A549 (cell line): ENCODE data around the gene CACNA2D4. TPM values are rescaled to one million over a fixed set of nuclear protein-coding genes. Genes with fewer than 3 reads are reported as not detected.

ENCODE experiments used
- ATAC-seq, 2 experiments: fragments of 200-7000 bp in 1 of 2; fragments of >200 bp in 1 of 2; cut with Nextera tagmentation in 1 of 2; cut with Tn5 transposase in 1 of 2; 3 replicates each; pipeline versions ENCODE4 v1.8.0 to v1.9.1; 2018 to 2020; ENCODE audit warnings: mild to moderate bottlenecking in 1 of 2, moderate library complexity in 1 of 2
- CTCF ChIA-PET: fragments of 300-600 bp; sonication (Branson Sonifier 250); formaldehyde crosslinking; extraction: SDS; loops from one replicate; lab custom pipeline; 2021; ENCODE audit warnings: antibody characterized with exemption, inconsistent platforms; lab: Yijun Ruan, JAX
- POLR2A ChIA-PET: fragments of 350-600 bp; formaldehyde crosslinking; extraction: SDS; loops from one replicate; lab custom pipeline; 2021; ENCODE audit warnings: antibody characterized with exemption, inconsistent platforms; lab: Yijun Ruan, JAX
- DNase-seq, 2 experiments: peaks; one replicate each; pipeline versions ENCODE4 v3.0.0 to v3.0.0-alpha.2; 2011 to 2016; ENCODE audit warnings: low read depth in 1 of 2, low spot score in 1 of 2
- FAIRE-seq: peaks from 2 replicates; lab custom pipeline; 2011; peaks lifted over from hg19 to GRCh38; lab: Jason Lieb, UNC
- H3K27ac ChIP-seq, 2 experiments: fragments of >200 bp; sonication (Bioruptor Twin); formaldehyde crosslinking; 3 replicates each; pipeline ENCODE4 v1.5.1; 2016 to 2017
- H3K4me1 ChIP-seq: fragments of >200 bp; sonication (Bioruptor Twin); formaldehyde crosslinking; 3 replicates; pipeline ENCODE4 v1.6.1; 2016
- H3K4me2 ChIP-seq: fragments of >200 bp; sonication (Bioruptor Twin); formaldehyde crosslinking; 3 replicates; pipeline ENCODE4 v1.6.1; 2016
- H3K4me3 ChIP-seq: fragments of >200 bp; sonication (Bioruptor Twin); formaldehyde crosslinking; 3 replicates; pipeline ENCODE4 v1.5.1; 2016
- H3K9me3 ChIP-seq: fragments of >200 bp; sonication (Bioruptor Twin); formaldehyde crosslinking; 3 replicates; pipeline ENCODE4 v1.6.1; 2016
- CBX8 ChIP-seq: fragments of 200-600 bp; sonication (generic); IDR thresholded peaks from 2 replicates; pipeline ENCODE4 v1.6.1; 2016
- CEBPB ChIP-seq, 2 experiments: fragments of >200 bp in 1 of 2; sonication (Bioruptor Twin) in 1 of 2; formaldehyde crosslinking in 1 of 2; IDR thresholded peaks; 2 replicates each; pipeline ENCODE4 v1.6.1; 2012 to 2016
- CHD2 ChIP-seq: fragments of 150-350 bp; IDR thresholded peaks from 2 replicates; pipeline ENCODE4 v1.6.1; 2014; ENCODE audit warnings: low read length; ENCODE audit not compliant: partially characterized antibody
- ESRRA ChIP-seq: fragments of 150-350 bp; IDR thresholded peaks from 2 replicates; pipeline ENCODE4 v1.6.1; 2014; ENCODE audit warnings: mild to moderate bottlenecking, low read length, borderline replicate concordance
- HEYL ChIP-seq: fragments of 250-450 bp; sonication (Bioruptor Pico); IDR thresholded peaks from 2 replicates; pipeline ENCODE4 v1.8.0; 2021; ENCODE audit warnings: mild to moderate bottlenecking, moderate library complexity
- HOXB5 ChIP-seq: fragments of 250-450 bp; sonication (Bioruptor Pico); IDR thresholded peaks from 2 replicates; pipeline ENCODE4 v1.5.0; 2020; ENCODE audit warnings: mild to moderate bottlenecking, moderate library complexity
- JUN ChIP-seq, 2 experiments: fragments of >200 bp; sonication (Bioruptor Twin); formaldehyde crosslinking; IDR thresholded peaks; 2 replicates in 1 of 2; 3 replicates in 1 of 2; pipeline ENCODE4 v1.6.1; 2016 to 2017
- KDM1A ChIP-seq: fragments of 200-600 bp; sonication (generic); IDR thresholded peaks from 2 replicates; pipeline ENCODE4 v1.6.1; 2016; ENCODE audit warnings: low read depth, mild to moderate bottlenecking
- MAZ ChIP-seq: fragments of 150-350 bp; IDR thresholded peaks from 2 replicates; pipeline ENCODE4 v1.6.1; 2014; ENCODE audit warnings: antibody characterized with exemption, low read depth, low read length, borderline replicate concordance
- MYC ChIP-seq: IDR thresholded peaks from 2 replicates; pipeline ENCODE4 v1.6.1; 2012; ENCODE audit warnings: mild to moderate bottlenecking, inconsistent platforms, low read length, improper control_type of control experiment, borderline replicate concordance
- NR3C1 ChIP-seq: fragments of >200 bp; sonication (Bioruptor Twin); formaldehyde crosslinking; IDR thresholded peaks from 3 replicates; pipeline ENCODE4 v1.6.1; 2017
- PHF8 ChIP-seq: fragments of 200-600 bp; sonication (generic); IDR thresholded peaks from 2 replicates; pipeline ENCODE4 v1.6.1; 2016; ENCODE audit warnings: low read depth, mild to moderate bottlenecking, antibody characterized with exemption, moderate library complexity, borderline replicate concordance
- RCOR1 ChIP-seq: fragments of 150-350 bp; IDR thresholded peaks from 2 replicates; pipeline ENCODE4 v1.6.1; 2014; ENCODE audit warnings: antibody characterized with exemption, low read length, low read depth
- RFX5 ChIP-seq: fragments of 450-650 bp; IDR thresholded peaks from 2 replicates; pipeline ENCODE4 v1.7.1; 2014; ENCODE audit warnings: antibody characterized with exemption, mild to moderate bottlenecking, moderate library complexity
- RNF2 ChIP-seq: fragments of 200-600 bp; sonication (generic); IDR thresholded peaks from 2 replicates; pipeline ENCODE4 v1.6.1; 2016; ENCODE audit warnings: low read depth, mild to moderate bottlenecking, antibody characterized with exemption, moderate library complexity, borderline replicate concordance
- SMC3 ChIP-seq: fragments of >200 bp; sonication (Bioruptor Twin); formaldehyde crosslinking; IDR thresholded peaks from 3 replicates; pipeline ENCODE4 v1.6.1; 2018; ENCODE audit warnings: inconsistent platforms
- TFCP2L1 ChIP-seq: fragments of 250-450 bp; sonication (Bioruptor Pico); IDR thresholded peaks from 2 replicates; pipeline ENCODE4 v1.5.0; 2021; ENCODE audit warnings: mild to moderate bottlenecking
- WGBS: methylation state at CpG from one replicate; pipeline ENCODE4 v1.1.6; 2017; ENCODE audit errors: missing lambda C conversion rate; 5-methylcytosine and 5-hydroxymethylcytosine counted together
- polyA plus RNA-seq, 4 experiments: library from polyadenylated mRNA; depleted of rRNA in 3 of 4; stranded (reverse); fragments of >200 nt; fragmentation: RNase III in 1 of 4; extraction: RNeasy Plus Mini Kit Qiagen cat#74134 plus additional on column Dnase treatment in 1 of 4; gene quantifications; 2 replicates in 3 of 4; 3 replicates in 1 of 4; pipeline ENCODE4 v1.2.3, GENCODE V29; 2011 to 2017
- TF ChIP-seq, protein P1 (sequence below): IDR thresholded peaks from 2 replicates; pipeline ENCODE4 v1.6.1; 2012
- TF ChIP-seq, protein P2 (sequence below): fragments of >200 bp; sonication (Bioruptor Twin); formaldehyde crosslinking; IDR thresholded peaks from 3 replicates; pipeline ENCODE4 v1.6.1; 2016
- TF ChIP-seq, protein P3 (sequence below): IDR thresholded peaks from 2 replicates; pipeline ENCODE4 v1.6.1; 2012; ENCODE audit warnings: low read depth, borderline replicate concordance
- TF ChIP-seq, protein P4 (sequence below): fragments of 150-350 bp; IDR thresholded peaks from 2 replicates; pipeline ENCODE4 v1.6.1; 2014; ENCODE audit warnings: low read depth, mild to moderate bottlenecking, low read length

CACNA2D4 gene
- polyA plus RNA-seq, 2 of the 4 experiments (the other 2 are of a cell fraction): not detected

DNA sequence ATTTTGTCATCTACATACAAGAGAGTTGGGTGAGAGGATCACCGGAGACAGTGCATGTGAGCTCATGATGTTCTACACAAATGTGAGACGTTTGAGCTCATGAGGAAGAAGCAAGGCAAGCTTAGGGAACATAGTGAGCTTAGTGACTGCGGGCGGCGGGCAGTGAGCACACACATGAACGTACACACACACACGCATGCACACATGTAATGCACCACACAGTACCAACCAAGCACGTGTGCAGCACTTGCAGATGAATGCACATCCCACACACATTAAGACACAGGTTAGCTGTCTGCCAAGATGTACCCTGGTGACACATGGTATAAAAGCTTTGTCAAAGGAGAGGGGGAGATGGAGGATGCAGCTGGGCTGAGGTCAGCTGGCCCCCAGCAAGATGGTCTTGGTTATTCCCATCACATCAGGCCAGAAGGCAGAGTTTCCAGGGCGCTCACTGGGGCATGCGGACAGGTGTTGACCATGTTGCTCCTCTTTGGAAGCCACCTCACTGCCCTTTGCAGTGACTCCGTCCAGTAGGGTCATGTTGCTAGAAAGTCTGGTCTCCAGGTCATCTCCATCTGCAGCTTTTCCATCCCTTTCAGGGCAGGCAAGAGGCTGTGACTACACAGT is 8.7 kb upstream of the CACNA2D4 start:
- Histone ChIP-seq H3K4me1 (no peaks in the 10 kb centered on the region), H3K9me3 (no peaks in the 10 kb centered on the region)
- CTCF ChIA-PET: interaction anchor here (2.0 to 7.3 kb wide), 2 partner anchors 11 to 12 kb away, joined by 6 to 54 read pairs; no protein-coding TSS in a partner anchor
- ATAC-seq: no peak
- no peak for TF ChIP-seq CHD2
- TF ChIP-seq, protein P1, sequence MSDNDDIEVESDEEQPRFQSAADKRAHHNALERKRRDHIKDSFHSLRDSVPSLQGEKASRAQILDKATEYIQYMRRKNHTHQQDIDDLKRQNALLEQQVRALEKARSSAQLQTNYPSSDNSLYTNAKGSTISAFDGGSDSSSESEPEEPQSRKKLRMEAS: no peak
- TF ChIP-seq RNF2: no peak
- TF ChIP-seq SMC3: no peak
- no peak for TF ChIP-seq CEBPB (IDR thresholded peaks at IDR 0.05)
- no peak for TF ChIP-seq JUN (IDR thresholded peaks at IDR 0.05)
- TF ChIP-seq RCOR1: no peak
- TF ChIP-seq, protein P2, sequence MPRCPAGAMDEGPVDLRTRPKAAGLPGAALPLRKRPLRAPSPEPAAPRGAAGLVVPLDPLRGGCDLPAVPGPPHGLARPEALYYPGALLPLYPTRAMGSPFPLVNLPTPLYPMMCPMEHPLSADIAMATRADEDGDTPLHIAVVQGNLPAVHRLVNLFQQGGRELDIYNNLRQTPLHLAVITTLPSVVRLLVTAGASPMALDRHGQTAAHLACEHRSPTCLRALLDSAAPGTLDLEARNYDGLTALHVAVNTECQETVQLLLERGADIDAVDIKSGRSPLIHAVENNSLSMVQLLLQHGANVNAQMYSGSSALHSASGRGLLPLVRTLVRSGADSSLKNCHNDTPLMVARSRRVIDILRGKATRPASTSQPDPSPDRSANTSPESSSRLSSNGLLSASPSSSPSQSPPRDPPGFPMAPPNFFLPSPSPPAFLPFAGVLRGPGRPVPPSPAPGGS: no peak
- TF ChIP-seq TFCP2L1 (CRISPR knock-in tag): no peak
- no peak for TF ChIP-seq MAZ
- TF ChIP-seq NR3C1: no peak
- TF ChIP-seq KDM1A: no peak
- no peak for TF ChIP-seq PHF8
- TF ChIP-seq, all 56 proteins: peak for 0
- WGBS: 64% methylated on average over 11 of the region's 11 CpGs
- DNase-seq (no peak), FAIRE-seq (no peak)
- Histone ChIP-seq H3K4me2 (no peak overlapping the region), H3K4me3 (no peak overlapping the region), H3K27ac (no peak overlapping the region)
- POLR2A ChIA-PET: interaction anchor here (0.6 kb wide), 1 partner anchor 12 kb away, joined by 3 read pairs; no protein-coding TSS in a partner anchor

DNA sequence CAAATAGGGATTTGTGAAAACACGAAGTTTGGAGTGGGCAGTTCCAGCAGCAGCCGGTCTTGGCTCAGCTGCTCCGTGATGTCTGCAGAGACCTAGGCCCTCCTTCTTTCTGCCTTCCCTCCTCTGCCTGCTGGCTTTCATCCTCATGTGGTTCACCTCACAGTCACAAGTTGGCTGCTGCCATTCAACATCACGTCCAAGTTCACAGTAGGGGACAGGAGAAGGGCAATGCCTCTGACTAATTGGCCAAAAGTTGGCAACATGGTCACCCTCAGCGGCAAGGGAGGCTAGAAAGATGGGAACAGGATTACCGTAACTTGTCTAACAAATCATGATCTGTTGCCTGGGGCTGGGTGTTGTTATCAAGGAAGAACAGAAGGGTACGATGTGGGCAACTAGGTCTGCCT is 7.8 kb upstream of the CACNA2D4 start:
- FAIRE-seq: no peak
- Histone ChIP-seq H3K9me3 (no peaks in the 10 kb centered on the region), H3K27ac (no peak overlapping the region), H3K4me2 (no peak overlapping the region), H3K4me3 (no peak overlapping the region), H3K4me1 (no peaks in the 10 kb centered on the region)
- no peak for DNase-seq
- WGBS: 45% methylated on average over 7 of the region's 7 CpGs
- TF ChIP-seq, protein P3, sequence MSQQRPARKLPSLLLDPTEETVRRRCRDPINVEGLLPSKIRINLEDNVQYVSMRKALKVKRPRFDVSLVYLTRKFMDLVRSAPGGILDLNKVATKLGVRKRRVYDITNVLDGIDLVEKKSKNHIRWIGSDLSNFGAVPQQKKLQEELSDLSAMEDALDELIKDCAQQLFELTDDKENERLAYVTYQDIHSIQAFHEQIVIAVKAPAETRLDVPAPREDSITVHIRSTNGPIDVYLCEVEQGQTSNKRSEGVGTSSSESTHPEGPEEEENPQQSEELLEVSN: no peak
- TF ChIP-seq MYC (no peak), HOXB5 (CRISPR knock-in tag) (no peak), RFX5 (no peak), CHD2 (no peak), ESRRA (no peak), CBX8 (no peak), TFCP2L1 (CRISPR knock-in tag) (no peak), HEYL (CRISPR knock-in tag) (no peak)
- TF ChIP-seq, protein P1: no peak
- TF ChIP-seq, protein P4, sequence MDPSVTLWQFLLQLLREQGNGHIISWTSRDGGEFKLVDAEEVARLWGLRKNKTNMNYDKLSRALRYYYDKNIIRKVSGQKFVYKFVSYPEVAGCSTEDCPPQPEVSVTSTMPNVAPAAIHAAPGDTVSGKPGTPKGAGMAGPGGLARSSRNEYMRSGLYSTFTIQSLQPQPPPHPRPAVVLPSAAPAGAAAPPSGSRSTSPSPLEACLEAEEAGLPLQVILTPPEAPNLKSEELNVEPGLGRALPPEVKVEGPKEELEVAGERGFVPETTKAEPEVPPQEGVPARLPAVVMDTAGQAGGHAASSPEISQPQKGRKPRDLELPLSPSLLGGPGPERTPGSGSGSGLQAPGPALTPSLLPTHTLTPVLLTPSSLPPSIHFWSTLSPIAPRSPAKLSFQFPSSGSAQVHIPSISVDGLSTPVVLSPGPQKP: no peak
- ChIA-PET CTCF (interaction anchor here (2.0 to 7.3 kb wide), 3 partner anchors 11 to 135 kb away, joined by 6 to 54 read pairs (median 7); no protein-coding TSS in a partner anchor), POLR2A (no interaction called here)
- ATAC-seq: no peak
